GM21529 (cell line): ENCODE results near the gene PXYLP1.
"Not testable (repeated sequence)": the region's sequence is repeated elsewhere in the genome, so short reads cannot be mapped to it uniquely, and the experiment has no call there.

ENCODE experiments used
- ATAC-seq: cut with Tn5 transposase; IDR thresholded peaks from one replicate; pipeline ENCODE4 v1.9.1; 2021; ENCODE audit not compliant: unreplicated experiment

The PXYLP1 gene

GRCh38 chr3:141291559-141292355 is 60.1 kb downstream of the PXYLP1 start:
- no peak for ATAC-seq

GRCh38 chr3:141292356-141293058 is 60.9 kb downstream of the PXYLP1 start:
- no peak for ATAC-seq

GRCh38 chr3:141294301-141294700 is 62.7 kb downstream of the PXYLP1 start:
- ATAC-seq = no peak

- ATAC-seq = no peak
Observed at GRCh38 chr3:141294848-141295247, 63.2 kb downstream of the PXYLP1 start.

DNA sequence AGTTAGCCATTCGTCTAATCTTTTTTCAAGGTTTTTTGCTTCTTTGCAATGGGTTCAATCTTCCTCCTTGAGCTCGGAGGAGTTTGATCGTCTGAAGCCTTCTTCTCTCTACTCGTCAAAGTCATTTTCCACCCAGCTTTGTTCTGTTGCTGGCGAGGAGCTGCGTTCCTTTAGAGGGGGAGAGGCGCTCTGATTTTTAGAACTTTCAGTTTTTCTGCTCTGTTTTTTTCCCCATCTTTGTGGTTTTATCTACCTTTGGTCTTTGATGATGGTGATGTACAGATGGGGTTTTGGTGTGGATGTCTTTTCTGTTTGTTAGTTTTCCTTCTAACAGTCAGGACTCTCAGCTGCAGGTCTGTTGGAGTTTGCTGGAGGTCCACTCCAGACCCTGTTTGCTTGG is 68.8 kb downstream of the PXYLP1 start:
- not testable (repeated sequence) for ATAC-seq

GRCh38 chr3:141302364-141303141 is 70.9 kb downstream of the PXYLP1 start:
- no peak for ATAC-seq

DNA sequence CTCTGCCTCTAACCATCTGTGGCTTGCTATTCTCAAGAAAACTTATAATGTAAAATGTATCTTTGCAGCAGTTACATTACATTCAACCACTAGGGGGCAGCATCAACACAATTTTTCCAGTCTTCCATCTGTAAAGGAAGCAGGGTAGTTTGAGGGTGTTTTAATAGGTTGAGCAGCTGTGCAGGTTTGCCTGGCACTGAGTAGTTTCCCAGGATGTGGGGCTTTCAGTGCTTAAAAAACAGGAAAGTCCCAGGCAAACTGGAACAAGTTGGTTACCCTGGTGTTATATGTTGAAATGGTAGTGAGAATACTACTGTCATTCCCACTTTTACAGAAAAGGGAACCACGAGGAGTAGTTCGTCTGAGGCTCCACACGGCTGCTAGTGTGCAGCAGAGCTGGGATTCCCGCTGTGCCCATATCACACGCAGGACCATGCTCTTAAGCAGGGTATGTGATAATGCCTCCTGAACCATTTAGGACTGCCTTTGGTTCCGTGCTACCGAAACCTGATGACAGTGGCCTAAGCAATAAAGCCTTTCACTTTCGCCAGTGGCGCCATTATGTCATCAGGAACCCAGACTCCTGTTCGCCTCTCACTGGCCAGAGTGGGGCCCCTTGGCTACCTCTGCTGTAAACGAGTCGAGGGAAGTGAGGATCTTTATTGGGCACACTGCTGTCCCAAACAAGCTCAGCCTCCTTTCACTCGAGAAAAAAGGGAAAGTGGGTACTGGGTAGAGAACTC is 72.0 kb downstream of the PXYLP1 start:
- ATAC-seq = peak; percentile 79

DNA sequence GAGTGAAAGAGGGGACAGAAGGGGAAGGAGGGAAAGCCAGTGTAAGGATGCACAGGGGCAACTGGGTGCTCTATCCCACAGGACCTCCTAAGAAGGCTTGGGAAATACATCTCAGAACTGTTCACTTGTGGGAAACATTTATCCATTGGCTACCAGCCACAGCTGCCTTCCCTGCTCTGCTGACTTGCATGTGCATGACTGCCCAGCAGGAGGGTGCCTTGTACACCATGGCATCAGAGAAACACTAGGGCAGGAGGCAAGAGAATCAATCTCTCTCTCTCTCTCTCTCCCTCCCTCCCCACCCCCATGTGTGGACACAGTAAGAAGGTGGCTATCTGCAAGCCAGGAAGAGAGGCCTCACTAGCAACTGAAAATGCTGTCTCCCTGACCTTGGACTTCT is 73.8 kb downstream of the PXYLP1 start:
- ATAC-seq = no peak

DNA sequence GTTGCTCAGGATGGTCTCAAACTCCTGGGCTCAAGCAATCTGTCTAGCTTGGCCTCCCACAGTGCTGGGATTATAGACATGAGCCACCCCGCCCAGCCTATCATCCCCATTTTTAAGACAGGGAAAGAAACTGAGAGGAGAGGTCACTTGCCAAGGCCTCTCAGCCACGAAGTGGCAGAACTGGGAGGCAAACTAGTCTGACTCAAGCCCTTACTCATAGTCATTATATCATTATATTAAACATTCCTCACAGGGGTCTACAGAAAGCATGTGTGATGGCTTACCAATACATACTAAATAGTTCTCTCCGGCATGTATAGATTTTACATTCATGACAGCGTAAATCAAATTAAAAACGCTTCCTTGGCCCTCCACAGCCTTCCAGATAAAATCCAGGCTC is 74.7 kb downstream of the PXYLP1 start:
- ATAC-seq = no peak

GRCh38 chr3:141306922-141307321 is 75.3 kb downstream of the PXYLP1 start:
- no peak for ATAC-seq

GRCh38 chr3:141307351-141308059 is 75.9 kb downstream of the PXYLP1 start:
- no peak for ATAC-seq

- ATAC-seq = no peak
Observed at GRCh38 chr3:141308588-141309218, 77.1 kb downstream of the PXYLP1 start.

GRCh38 chr3:141311170-141311495 is 79.5 kb downstream of the PXYLP1 start:
- ATAC-seq = no peak

DNA sequence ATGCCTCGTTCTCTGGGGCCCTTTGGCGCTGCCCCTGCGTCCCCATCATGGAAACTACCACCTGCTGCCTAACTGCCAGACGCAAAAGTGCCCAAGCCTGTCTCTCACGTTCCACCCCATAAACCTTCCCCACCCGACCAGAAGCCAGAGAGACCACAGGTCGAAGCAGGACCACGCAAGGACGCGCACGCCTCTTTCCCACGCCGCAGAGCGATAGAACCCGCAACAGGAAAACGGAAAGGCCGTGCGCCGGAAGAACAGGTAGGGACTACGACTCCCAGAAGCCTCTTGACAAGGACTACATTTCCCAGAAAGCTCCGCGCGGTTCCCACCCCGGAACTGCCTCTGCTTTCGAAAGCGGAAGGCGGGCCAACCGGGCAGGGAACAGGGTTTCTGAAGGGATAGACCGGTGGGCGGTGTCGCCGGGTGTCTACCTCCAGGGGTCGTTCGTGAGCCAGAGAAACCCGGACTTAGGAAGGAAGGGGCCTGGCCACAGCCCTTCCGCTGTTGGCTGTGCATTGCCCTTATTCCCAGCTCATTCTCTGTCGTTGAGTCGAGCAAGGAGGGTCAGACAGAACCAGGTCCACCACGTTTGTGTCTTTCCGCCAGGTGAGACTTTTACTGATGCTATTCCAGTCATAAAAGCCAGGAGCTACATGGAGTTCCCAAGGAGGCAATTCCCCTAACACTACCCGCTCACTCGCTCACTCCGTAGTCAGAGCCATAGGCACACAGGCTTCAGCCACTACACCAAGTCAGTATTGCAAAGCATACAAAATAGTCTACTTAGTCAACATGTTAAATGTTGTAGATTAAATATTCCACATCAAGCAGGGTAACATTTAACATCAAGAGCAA is 80.1 kb downstream of the PXYLP1 start:
- ATAC-seq = peak; percentile 98

DNA sequence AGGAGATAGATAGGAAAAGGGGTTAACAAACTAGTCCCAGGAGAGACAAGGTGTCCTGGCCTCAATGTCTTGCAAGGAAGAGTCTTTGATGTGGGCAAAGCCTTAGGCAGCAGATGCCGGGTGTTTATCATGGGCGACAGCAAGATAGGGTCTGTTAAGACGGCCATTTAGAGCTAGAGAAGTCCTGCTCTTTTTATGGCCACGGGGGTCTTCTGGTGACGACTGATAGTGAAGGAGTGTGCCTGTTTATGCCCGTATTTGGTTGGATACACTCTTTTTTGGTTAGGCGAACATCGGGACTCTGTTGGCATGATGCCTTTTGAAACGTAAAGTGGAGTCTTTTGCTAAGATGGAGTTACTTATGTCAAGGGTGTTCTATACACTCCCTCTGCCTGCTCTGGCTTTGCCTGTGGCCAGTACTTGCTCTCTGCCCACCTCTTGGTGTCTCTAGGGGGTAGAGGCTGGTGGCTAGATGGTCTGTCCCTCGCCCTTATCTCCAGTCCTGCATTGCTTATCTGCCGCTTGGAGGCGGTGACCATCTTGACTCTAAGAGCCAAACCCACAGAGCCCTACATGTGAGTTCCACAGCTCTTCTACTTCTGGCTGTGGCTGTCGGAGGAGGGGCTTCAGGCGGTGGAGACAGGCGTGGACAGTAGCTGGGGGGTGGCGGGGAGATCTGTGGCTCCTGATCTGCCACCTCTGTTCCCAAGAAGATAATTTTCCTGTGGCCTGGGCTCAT is 80.9 kb downstream of the PXYLP1 start:
- ATAC-seq = no peak

- no peak for ATAC-seq
Observed at GRCh38 chr3:141313093-141313683, 81.6 kb downstream of the PXYLP1 start.

- not testable (repeated sequence) for ATAC-seq
Observed at GRCh38 chr3:141314415-141314814, 82.8 kb downstream of the PXYLP1 start.

DNA sequence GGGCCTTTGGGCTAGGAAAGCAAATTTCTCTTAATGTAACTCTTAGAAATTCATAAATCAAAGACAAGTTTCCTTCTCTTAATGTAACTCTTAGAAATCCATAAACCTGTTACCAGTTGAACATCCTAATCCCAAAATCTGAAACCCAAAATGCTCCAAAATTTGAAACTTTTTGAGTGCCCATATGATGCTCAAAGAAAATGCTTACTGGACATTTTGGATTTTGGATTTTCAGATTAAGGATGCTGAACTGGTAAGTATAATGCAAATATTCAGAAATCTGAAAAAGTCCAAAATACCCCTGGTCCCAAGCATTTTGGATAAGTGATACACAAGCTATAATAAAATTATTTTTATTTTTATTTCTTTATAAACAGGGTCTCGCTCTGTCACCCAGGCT is 85.2 kb downstream of the PXYLP1 start:
- no peak for ATAC-seq
